Suppressor macrophage treated with lipopolysaccharide for 4 hours (primary cell): ENCODE data around the gene IQCH.
"Not testable (repeated sequence)": the region's sequence is repeated elsewhere in the genome, so short reads cannot be mapped to it uniquely, and the experiment has no call there.

Experiments
- DNase-seq: peaks from one replicate; pipeline ENCODE4 v3.0.0-alpha.2; 2020

Gene IQCH

GRCh38 chr15:67361100-67361499 lies 106.5 kb downstream of the IQCH start:
- no peak for DNase-seq

DNA sequence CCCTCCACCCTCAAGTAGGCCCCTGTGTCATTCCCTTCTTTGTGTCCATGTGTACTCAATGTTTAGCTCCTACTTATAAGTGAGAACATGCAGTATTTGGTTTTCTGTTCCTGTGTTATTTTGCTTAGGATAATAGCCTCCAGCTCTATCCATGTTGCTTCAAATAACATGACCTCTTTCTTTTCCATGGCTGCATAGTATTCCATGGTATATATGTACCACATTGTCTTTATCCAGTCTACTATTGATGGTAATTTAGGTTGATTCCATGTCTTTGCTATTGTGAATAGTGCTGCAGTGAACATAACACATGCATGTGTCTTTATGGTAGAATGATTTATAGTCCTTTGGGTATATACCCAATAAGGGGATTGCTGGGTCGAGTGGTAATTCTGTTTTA lies 109.1 kb downstream of the IQCH start:
- not testable (repeated sequence) for DNase-seq

DNA sequence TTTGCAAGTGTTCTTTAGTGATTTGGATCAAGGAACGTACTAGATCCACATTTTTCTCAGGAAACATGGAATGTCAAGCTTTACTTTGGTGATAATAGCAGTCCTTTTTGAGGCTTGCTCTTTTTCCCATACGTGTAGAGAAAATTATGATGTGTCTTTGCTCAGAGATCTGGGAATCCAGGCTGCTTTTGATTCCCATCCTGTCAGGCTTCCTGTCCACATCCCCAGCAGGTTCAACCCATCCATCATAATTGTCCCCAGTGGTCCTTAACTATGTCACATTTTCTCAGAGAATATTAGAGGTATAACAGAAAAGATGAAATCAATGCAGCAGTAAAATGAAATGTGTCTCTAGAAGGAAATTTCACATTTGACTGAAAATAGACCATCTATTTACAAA lies 111.4 kb downstream of the IQCH start:
- DNase-seq, result no peak

DNA sequence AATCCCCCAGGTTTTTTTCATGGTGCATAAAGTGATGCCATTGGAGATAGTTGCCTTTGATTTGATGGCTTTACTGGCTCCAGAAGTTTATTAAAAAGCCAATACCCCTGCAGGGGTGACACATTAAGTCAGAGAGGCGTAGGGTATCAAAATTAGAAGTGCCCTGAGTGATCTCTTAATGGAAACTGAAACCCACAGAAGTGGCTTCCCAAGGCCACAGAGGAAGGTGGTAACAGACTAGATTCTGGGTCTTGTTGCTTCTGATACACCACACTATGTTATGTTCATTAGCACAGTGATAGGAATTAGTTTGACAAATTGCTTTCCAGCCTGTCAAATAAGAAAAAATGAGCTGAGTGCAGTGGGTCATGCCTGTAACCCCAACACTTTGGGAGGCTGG lies 112.3 kb downstream of the IQCH start:
- no peak for DNase-seq

DNA sequence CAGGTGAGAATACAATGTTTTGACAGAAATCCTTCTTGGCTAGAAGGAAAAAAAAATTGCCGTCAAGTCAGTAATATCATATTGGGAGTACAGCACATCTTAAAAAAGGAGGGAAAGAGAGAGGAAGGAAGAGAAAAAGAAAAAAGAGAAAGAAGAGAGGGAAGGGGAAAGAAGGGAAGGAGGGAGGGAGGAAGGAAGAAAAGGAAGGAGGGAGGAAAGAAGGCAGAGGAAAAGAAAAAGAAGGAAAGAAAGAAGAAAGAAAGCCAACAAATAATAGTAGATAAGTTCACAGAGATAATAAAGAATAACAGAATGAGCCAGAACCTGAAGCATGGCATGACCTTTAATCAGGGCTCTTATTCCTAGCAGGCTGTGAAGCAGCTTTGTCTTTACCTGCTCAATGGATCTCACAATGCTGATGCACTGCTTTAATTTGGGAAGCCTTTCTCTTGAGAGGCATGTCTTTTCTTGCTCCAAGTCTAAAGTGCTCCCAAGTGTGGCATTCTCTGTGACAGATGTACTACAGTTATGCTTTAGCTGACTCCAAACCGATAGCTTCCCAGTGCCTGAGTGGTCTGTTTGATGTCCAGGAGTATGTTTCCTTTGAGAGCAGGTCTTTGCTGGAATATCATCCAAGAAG lies 114.9 kb downstream of the IQCH start:
- no peak for DNase-seq

DNA sequence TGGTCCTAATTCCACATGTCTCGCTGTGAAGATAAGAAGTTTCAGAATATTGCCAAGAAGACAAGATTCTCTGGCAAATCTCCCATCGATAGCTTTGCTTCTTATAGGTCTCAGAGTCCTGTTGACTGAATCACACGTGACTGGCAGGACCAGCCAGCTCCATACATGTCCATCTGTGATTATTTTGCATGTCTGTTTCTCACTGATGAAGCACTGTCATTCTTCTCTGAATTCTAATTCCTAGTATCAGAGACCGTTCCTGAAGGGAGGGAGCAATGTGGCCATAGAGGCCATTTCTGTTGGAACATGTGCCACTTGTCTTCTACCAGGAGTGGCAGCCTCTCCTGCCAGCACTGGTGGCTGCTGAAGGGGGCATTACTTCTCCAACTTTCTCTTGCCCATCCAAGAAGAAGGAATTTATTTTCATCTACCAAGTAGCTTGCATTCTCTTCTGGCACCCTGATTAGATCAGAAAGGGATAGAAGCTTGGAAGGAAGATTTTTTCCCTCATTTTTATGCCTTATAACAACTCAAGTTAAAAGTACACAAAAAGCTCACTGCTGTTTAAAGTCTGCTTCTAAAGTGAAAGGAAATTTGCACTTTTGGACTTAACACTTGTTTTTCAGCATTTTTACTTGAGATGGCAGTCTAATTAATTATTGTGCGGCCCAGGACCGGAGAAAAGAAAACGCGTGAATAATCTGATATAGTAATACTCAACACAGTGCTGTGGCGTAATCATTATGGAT lies 115.8 kb downstream of the IQCH start:
- no peak for DNase-seq

DNA sequence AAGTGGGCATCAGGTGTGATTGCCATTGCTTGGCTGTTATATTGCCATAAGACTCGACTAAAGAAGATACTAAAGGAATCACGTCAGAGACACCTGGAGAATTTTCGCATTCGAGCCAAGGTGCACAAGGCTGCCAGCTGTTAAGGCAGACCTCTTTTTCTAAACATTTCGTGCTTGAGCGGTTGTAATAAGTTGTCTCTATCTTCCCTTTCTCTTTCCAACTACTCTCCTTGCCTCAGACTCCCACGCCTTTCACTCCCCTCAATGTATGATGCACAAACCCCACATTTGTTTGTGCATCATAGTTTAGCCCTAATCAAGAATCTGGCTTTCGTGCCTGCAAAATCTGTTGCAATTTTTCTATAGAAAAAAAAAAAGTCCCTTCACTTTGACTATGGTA lies 118.0 kb downstream of the IQCH start:
- no peak for DNase-seq

GRCh38 chr15:67372986-67373675 lies 118.5 kb downstream of the IQCH start:
- DNase-seq, result no peak

GRCh38 chr15:67373971-67374370 lies 119.4 kb downstream of the IQCH start:
- no peak for DNase-seq

- DNase-seq, result no peak
Observed at GRCh38 chr15:67379530-67379929, 124.9 kb downstream of the IQCH start.

DNA sequence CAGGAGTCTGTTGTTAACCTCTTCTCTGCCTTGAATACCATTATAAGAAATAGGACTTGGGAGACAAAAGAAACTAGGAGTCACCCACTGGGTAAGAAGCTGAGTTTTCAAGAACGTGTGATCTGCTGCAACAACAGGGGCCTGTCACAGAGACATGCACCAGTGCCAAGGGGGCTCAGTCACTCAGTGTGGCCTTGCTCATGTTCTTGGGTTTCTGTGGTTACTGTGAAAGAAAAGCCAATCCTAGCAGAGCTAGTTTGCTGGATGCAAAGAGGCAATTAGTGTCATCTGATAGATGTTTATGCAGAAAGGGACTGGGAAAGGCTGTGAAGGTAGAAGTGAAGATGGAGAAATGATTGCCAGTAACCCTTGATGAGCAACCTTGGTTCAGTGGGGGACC lies 126.3 kb downstream of the IQCH start:
- DNase-seq, result no peak

DNA sequence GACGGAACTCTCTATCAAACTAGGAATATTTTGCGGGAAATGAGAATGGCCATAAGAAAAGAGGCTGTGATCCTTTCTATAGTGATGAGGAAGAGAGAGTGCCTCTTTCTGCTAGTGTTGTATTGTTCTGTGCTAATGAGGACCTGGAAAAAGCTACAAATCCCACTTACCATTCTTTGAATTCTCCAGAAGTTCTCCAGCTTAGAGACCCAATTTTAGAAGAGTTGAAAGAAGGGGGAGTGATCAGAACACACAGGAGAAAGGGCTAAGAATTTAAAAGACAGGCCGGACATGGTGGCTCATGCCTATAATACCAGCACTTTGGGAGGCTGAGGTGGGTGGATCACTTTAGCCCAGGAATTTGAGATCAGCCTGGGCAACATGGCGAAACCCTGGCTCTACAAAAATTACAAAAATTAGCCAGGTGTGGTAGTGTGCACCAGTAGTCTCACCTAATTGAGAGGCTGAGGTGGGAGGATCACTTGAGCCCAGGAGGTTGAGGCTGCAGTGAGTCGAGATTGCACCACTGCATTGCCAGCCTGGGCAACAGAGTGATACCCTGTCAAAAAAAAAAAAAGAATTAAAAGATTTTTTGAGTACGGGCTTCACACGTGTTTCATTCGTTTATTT lies 126.9 kb downstream of the IQCH start:
- no peak for DNase-seq

- no peak for DNase-seq
Observed at GRCh38 chr15:67382723-67383122, 128.1 kb downstream of the IQCH start.

GRCh38 chr15:67383899-67384298 lies 129.3 kb downstream of the IQCH start:
- no peak for DNase-seq

DNA sequence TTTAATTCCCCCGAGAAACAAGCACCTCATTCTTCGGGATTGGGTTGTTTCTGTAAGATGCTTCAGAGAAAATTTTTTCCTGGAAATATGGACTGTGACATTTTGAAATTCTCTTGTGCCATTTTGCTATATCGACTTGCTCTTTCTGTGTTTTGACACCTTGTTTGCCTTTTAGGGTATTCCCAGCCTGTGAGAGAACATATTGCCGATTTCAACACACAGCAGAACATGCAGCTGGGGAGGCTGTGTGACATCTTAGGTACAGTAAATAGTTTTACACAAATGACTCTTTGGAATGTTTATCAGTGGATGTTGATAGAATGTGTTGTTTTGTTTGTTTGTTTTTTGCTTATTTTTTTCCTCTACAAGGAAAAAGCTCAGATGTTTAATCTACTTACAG lies 130.2 kb downstream of the IQCH start:
- DNase-seq, result no peak

DNA sequence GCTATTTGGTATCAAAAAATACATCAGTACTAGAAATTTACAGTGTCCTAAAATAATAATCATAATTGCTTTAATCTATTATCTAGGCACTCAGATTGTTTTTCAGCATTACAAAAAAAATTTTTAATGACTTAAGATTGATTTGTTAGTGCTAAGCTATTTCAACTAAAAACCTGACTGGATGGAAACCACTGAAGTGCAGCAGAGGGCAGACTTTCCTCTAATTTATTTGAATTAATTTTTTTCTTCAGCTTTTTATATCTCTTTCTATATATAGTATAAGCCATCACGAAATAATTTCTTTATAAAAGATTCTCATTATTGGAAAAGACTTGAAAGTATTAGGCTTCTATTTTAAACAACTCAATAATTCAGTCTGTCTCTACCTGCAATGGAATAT lies 131.4 kb downstream of the IQCH start:
- no peak for DNase-seq

DNA sequence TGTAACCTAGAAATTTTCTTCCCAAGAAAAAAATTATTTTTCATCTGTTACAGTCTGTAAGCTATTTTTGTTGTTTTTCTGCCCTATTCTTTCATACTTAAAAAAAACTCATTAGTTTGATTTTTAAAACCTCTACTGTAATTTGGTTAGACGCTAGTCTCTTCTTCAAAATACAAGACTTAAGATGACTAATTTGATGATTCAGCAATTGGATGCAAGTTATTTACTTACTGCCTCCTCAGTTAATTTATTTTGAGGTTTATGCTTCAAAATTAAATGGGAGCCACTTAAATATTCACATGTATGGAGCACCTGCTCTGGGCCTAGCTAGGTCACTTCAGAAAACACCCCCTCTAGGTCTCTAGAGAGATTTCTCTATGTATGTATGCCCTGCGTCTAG lies 132.4 kb downstream of the IQCH start:
- DNase-seq, result no peak

- DNase-seq, result peak; percentile 31
Observed at GRCh38 chr15:67389975-67390374, 135.4 kb downstream of the IQCH start.

DNA sequence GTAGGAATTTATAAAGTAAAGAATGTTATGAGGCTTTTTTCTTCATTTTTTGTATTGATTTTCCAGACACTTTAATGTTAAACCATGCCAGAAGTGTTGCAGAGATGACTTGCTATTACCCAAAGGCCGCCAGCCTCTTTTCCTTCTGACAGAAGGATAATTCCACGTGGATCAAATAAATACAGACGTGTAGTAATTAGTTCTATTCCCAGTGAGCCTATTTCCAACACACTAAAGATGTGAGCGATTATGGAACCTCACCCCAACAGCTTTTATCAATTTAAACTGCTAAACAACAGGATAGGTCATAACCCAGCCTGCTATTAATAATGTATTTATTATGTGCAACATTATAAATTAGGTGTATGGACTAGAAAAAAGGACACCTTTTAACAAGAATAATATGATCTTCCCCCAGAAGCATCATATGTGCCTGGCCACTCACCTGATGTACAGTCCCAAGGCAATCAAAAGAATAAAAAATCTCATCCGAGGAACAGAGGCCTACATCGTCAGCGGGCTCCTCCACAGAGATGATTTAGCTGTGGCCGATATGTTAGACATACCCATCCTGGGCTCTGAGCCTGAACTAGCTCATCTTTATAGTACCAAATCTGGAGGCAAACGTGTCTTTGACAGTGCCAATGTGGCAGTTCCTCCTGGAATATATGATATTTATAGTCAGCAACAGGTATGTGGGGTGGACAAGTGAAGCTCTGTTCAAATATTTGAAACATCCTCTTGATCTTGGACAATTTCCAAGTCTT lies 140.5 kb downstream of the IQCH start:
- DNase-seq, result no peak

DNA sequence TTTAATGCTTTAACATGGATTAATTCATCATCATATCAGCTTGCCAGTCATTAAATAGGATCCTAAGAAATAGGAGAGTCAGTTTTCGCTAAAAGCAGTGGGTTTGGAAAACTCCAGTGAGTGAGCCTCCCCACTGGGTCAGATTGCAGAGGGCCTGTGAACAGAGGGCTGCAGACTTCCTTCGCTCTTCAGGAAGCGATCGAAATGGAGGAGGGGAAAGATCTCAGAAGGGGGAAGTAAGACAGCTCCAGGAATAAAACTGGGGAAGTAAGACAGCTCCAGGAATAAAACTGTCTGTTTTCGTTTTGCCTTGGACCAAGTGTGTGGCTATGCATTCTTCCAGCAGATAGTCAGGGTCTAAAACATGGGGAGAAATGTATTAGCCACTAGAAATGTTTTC lies 141.5 kb downstream of the IQCH start:
- DNase-seq, result peak; percentile 56

- DNase-seq, result no peak
Observed at GRCh38 chr15:67397139-67397538, 142.6 kb downstream of the IQCH start.

- no peak for DNase-seq
Observed at GRCh38 chr15:67399925-67400324, 145.3 kb downstream of the IQCH start.

GRCh38 chr15:67400890-67401289 lies 146.3 kb downstream of the IQCH start:
- DNase-seq, result no peak
